ENCODE results near the gene NRG2.

DNA sequence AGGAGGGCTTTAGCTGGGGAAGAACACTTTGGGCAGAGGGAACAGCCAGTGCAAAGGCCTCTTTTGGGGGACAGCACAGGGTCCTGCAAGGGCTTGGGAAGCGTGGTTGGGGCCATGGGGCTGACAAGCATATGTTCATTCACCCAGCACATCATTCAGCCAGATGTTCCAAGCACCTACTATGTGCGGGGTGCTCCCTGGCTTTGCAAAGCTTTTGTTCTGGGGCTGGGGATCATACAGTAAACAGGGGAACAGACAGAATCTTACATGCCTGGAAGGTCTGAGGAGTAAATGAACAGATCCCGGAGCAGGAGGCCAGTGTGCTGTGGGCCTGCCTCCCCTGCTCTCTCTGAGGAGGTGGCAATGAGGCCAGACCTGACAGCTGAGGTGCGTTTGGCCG is 230.8 kb downstream of the NRG2 start:
- TF ChIP-seq, protein P1, sequence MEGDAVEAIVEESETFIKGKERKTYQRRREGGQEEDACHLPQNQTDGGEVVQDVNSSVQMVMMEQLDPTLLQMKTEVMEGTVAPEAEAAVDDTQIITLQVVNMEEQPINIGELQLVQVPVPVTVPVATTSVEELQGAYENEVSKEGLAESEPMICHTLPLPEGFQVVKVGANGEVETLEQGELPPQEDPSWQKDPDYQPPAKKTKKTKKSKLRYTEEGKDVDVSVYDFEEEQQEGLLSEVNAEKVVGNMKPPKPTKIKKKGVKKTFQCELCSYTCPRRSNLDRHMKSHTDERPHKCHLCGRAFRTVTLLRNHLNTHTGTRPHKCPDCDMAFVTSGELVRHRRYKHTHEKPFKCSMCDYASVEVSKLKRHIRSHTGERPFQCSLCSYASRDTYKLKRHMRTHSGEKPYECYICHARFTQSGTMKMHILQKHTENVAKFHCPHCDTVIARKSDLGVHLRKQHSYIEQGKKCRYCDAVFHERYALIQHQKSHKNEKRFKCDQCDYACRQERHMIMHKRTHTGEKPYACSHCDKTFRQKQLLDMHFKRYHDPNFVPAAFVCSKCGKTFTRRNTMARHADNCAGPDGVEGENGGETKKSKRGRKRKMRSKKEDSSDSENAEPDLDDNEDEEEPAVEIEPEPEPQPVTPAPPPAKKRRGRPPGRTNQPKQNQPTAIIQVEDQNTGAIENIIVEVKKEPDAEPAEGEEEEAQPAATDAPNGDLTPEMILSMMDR (IDR thresholded peaks at IDR 0.05) = no peak
- no peak for TF ChIP-seq POLR2A (IDR thresholded peaks at IDR 0.05)
